Nephron progenitor cell (in vitro differentiated cells): ENCODE data around the gene ZFP57.

Experiments
- DNase-seq: peaks from one replicate; pipeline ENCODE4 v3.0.0; 2021
- H3K27ac Mint-ChIP-seq: 2 replicates; pipeline ENCODE4 v1.8.0; 2021; ENCODE audit warnings: mild to moderate bottlenecking, moderate library complexity, mixed read lengths
- H3K27me3 Mint-ChIP-seq: 2 replicates; pipeline ENCODE4 v1.8.0; 2021; ENCODE audit warnings: mild to moderate bottlenecking, low read depth, mixed read lengths; ENCODE audit not compliant: poor library complexity
- H3K36me3 Mint-ChIP-seq: 2 replicates; pipeline ENCODE4 v1.8.0; 2021; ENCODE audit warnings: low read depth, mixed read lengths
- H3K4me1 Mint-ChIP-seq: 2 replicates; pipeline ENCODE4 v1.8.0; 2021; ENCODE audit warnings: mixed read lengths
- H3K4me3 Mint-ChIP-seq: 2 replicates; pipeline ENCODE4 v1.8.0; 2021; ENCODE audit warnings: mild to moderate bottlenecking, moderate library complexity, mixed read lengths
- H3K9me3 Mint-ChIP-seq: 2 replicates; pipeline ENCODE4 v1.8.0; 2021; ENCODE audit warnings: mild to moderate bottlenecking, moderate library complexity, mixed read lengths
- CTCF ChIP-seq: fragments of 200-600 bp; sonication (generic); IDR thresholded peaks from 2 replicates; pipeline ENCODE4 v1.5.0; 2021; ENCODE audit warnings: antibody characterized with exemption

Gene ZFP57

GRCh38 chr6:29631860-29632731, 48.9 kb downstream of the ZFP57 start:
- H3K4me3 Mint-ChIP-seq = peak overlapping the region; percentile 90
- TF ChIP-seq CTCF = no peak
- peaks cover 28% of the 10 kb centered on the region for H3K27me3 Mint-ChIP-seq
- H3K4me1 Mint-ChIP-seq = peaks cover 54% of the 10 kb centered on the region
- no peak overlapping the region for H3K27ac Mint-ChIP-seq
- H3K9me3 Mint-ChIP-seq = no peaks in the 10 kb centered on the region
- H3K36me3 Mint-ChIP-seq = peaks cover 8% of the 10 kb centered on the region
- DNase-seq = peak; percentile 72

GRCh38 chr6:29631209-29631810, 49.6 kb downstream of the ZFP57 start:
- no peak for TF ChIP-seq CTCF
- H3K4me3 Mint-ChIP-seq = peak overlapping the region; percentile 90
- peaks cover 8% of the 10 kb centered on the region for H3K36me3 Mint-ChIP-seq
- H3K27me3 Mint-ChIP-seq = peaks cover 29% of the 10 kb centered on the region
- no peaks in the 10 kb centered on the region for H3K9me3 Mint-ChIP-seq
- H3K4me1 Mint-ChIP-seq = peaks cover 62% of the 10 kb centered on the region
- DNase-seq = peak; percentile 29
- H3K27ac Mint-ChIP-seq = no peak overlapping the region

- no peak overlapping the region for H3K27ac Mint-ChIP-seq
- H3K36me3 Mint-ChIP-seq = peaks cover 8% of the 10 kb centered on the region
- no peaks in the 10 kb centered on the region for H3K9me3 Mint-ChIP-seq
- H3K4me3 Mint-ChIP-seq = peak overlapping the region; percentile 90
- peaks cover 29% of the 10 kb centered on the region for H3K27me3 Mint-ChIP-seq
- peak; percentile 15 for DNase-seq
- TF ChIP-seq CTCF = no peak
- H3K4me1 Mint-ChIP-seq = peaks cover 72% of the 10 kb centered on the region
Measured at GRCh38 chr6:29630315-29630714, 50.6 kb downstream of the ZFP57 start.

- Mint-ChIP-seq H3K27me3 (peaks cover 29% of the 10 kb centered on the region), H3K4me1 (peaks cover 78% of the 10 kb centered on the region), H3K36me3 (peaks cover 8% of the 10 kb centered on the region), H3K9me3 (no peaks in the 10 kb centered on the region), H3K4me3 (peak overlapping the region; percentile 90), H3K27ac (no peak overlapping the region)
- DNase-seq = no peak
- no peak for TF ChIP-seq CTCF
Measured at GRCh38 chr6:29629571-29629970, 51.4 kb downstream of the ZFP57 start.

- Mint-ChIP-seq H3K4me3 (peak overlapping the region; percentile 90), H3K4me1 (peaks cover 78% of the 10 kb centered on the region), H3K9me3 (no peaks in the 10 kb centered on the region), H3K36me3 (peaks cover 16% of the 10 kb centered on the region), H3K27ac (peak overlapping the region; percentile 79), H3K27me3 (peaks cover 29% of the 10 kb centered on the region)
- peak; percentile 53 for TF ChIP-seq CTCF
- peak; percentile 87 for DNase-seq
Measured at GRCh38 chr6:29628419-29629281, 52.3 kb downstream of the ZFP57 start.
